Amniotic epithelial cell (primary cell): Measurements from ENCODE around the gene USP17L17.
"Not testable (repeated sequence)": the region's sequence is repeated elsewhere in the genome, so short reads cannot be mapped to it uniquely, and the experiment has no call there.

Experiments
- DNase-seq: peaks from one replicate; pipeline ENCODE4 v3.0.0-alpha.2; 2010; ENCODE audit warnings: low read depth

The USP17L17 gene, protein sequence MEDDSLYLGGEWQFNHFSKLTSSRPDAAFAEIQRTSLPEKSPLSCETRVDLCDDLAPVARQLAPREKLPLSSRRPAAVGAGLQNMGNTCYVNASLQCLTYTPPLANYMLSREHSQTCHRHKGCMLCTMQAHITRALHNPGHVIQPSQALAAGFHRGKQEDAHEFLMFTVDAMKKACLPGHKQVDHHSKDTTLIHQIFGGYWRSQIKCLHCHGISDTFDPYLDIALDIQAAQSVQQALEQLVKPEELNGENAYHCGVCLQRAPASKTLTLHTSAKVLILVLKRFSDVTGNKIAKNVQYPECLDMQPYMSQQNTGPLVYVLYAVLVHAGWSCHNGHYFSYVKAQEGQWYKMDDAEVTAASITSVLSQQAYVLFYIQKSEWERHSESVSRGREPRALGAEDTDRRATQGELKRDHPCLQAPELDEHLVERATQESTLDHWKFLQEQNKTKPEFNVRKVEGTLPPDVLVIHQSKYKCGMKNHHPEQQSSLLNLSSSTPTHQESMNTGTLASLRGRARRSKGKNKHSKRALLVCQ

DNA sequence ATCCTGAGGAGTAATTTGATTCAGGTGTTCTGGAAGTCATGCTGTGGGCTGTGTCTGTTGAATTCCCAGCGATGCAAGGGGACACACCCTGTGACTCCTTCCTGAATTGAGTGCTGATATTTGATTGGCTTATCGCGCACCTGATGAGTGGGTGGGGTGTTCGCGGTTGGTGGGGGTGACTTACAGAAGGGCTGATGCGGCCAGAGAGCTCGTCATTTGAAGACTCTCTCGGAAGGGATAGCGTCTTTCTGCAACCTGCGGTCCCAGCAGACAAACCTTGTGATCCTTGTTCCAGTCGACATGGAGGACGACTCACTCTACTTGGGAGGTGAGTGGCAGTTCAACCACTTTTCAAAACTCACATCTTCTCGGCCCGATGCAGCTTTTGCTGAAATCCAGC, at the start of gene USP17L17:
TSS of gene USP17L17 (plus strand) at position 301 of the 400 bp plus-strand sequence. CDS start at position 301, 0 bp downstream.
- not testable (repeated sequence) for DNase-seq

DNA sequence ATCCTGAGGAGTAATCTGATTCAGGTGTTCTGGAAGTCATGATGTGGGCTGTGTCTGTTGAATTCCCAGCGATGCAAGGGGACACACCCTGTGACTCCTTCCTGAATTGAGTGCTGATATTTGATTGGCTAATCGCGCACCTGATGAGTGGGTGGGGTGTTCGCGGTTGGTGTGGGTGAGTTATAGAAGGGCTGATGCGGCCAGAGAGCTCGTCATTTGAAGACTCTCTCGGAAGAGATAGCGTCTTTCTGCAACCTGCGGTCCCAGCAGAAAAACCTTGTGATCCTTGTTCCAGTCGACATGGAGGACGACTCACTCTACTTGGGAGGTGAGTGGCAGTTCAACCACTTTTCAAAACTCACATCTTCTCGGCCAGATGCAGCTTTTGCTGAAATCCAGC, 33.3 kb upstream of the USP17L17 start, which contains the start of gene USP17L10:
TSS of gene USP17L10 (plus strand) at position 301 of the 400 bp plus-strand sequence. CDS start at position 301, 0 bp downstream.
- not testable (repeated sequence) for DNase-seq

DNA sequence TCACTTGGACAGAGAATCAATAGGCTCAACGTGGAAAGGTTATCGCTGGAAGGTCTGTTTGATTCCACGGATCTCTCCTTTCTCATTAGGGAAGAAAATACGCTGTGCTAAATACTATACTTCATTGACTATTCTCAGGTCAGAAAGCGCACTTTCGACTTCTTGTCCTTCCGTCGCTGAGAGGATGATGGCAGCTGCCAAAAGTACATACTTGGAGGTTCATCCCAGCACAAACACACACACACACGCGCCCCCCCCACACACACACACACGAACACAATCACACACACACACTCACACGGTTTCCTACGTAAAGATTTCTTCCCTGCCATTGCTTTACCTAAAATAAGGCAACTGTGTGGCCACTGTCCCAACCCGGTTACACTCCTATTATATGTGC, 29.0 kb upstream of the USP17L17 start:
- DNase-seq, result not testable (repeated sequence)

DNA sequence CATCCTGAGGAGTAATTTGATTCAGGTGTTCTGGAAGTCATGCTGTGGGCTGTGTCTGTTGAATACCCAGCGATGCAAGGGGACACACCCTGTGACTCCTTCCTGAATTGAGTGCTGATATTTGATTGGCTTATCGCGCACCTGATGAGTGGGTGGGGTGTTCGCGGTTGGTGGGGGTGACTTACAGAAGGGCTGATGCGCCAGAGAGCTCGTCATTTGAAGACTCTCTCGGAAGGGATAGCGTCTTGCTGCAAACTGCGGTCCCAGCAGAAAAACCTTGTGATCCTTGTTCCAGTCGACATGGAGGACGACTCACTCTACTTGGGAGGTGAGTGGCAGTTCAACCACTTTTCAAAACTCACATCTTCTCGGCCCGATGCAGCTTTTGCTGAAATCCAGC, 28.6 kb upstream of the USP17L17 start, which contains the start of gene USP17L11:
TSS of gene USP17L11 (plus strand) at position 301 of the 400 bp plus-strand sequence. CDS start at position 301, 0 bp downstream.
- DNase-seq, result not testable (repeated sequence)

DNA sequence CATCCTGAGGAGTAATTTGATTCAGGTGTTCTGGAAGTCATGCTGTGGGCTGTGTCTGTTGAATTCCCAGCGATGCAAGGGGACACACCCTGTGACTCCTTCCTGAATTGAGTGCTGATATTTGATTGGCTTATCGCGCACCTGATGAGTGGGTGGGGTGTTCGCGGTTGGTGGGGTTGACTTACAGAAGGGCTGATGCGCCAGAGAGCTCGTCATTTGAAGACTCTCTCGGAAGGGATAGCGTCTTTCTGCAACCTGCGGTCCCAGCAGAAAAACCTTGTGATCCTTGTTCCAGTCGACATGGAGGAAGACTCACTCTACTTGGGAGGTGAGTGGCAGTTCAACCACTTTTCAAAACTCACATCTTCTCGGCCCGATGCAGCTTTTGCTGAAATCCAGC, 23.8 kb upstream of the USP17L17 start, which contains the start of gene USP17L12:
TSS of gene USP17L12 (plus strand) at position 301 of the 400 bp plus-strand sequence. CDS start at position 301, 0 bp downstream.
- not testable (repeated sequence) for DNase-seq

DNA sequence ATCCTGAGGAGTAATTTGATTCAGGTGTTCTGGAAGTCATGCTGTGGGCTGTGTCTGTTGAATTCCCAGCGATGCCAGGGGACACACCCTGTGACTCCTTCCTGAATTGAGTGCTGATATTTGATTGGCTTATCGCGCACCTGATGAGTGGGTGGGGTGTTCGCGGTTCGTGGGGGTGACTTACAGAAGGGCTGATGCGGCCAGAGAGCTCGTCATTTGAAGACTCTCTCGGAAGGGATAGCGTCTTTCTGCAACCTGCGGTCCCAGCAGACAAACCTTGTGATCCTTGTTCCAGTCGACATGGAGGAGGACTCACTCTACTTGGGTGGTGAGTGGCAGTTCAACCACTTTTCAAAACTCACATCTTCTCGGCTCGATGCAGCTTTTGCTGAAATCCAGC, 19.1 kb upstream of the USP17L17 start, which contains the start of gene USP17L13:
TSS of gene USP17L13 (plus strand) at position 301 of the 400 bp plus-strand sequence. CDS start at position 301, 0 bp downstream.
- not testable (repeated sequence) for DNase-seq

DNA sequence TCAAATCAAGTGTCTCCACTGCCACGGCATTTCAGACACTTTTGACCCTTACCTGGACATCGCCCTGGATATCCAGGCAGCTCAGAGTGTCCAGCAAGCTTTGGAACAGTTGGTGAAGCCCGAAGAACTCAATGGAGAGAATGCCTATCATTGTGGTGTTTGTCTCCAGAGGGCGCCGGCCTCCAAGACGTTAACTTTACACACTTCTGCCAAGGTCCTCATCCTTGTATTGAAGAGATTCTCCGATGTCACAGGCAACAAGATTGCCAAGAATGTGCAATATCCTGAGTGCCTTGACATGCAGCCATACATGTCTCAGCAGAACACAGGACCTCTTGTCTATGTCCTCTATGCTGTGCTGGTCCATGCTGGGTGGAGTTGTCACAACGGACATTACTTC, 13.4 kb upstream of the USP17L17 start:
- not testable (repeated sequence) for DNase-seq

DNA sequence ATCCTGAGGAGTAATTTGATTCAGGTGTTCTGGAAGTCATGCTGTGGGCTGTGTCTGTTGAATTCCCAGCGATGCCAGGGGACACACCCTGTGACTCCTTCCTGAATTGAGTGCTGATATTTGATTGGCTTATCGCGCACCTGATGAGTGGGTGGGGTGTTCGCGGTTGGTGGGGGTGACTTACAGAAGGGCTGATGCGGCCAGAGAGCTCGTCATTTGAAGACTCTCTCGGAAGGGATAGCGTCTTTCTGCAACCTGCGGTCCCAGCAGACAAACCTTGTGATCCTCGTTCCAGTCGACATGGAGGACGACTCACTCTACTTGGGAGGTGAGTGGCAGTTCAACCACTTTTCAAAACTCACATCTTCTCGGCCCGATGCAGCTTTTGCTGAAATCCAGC, 9.6 kb upstream of the USP17L17 start, which contains the start of gene USP17L15:
TSS of gene USP17L15 (plus strand) at position 301 of the 400 bp plus-strand sequence. CDS start at position 301, 0 bp downstream.
- DNase-seq, result not testable (repeated sequence)

DNA sequence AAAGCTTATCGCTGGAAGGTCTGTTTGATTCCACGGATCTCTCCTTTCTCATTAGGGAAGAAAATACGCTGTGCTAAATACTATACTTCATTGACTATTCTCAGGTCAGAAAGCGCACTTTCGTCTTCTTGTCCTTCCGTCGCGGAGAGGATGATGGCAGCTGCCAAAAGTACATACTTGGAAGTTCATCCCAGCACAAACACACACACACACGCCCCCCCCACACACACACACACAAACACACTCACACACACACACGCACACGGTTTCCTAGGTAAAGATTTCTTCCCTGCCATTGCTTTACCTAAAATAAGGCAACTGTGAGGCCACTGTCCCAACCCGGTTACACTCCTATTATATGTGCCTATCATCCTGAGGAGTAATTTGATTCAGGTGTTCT, 5.2 kb upstream of the USP17L17 start:
- DNase-seq, result not testable (repeated sequence)

DNA sequence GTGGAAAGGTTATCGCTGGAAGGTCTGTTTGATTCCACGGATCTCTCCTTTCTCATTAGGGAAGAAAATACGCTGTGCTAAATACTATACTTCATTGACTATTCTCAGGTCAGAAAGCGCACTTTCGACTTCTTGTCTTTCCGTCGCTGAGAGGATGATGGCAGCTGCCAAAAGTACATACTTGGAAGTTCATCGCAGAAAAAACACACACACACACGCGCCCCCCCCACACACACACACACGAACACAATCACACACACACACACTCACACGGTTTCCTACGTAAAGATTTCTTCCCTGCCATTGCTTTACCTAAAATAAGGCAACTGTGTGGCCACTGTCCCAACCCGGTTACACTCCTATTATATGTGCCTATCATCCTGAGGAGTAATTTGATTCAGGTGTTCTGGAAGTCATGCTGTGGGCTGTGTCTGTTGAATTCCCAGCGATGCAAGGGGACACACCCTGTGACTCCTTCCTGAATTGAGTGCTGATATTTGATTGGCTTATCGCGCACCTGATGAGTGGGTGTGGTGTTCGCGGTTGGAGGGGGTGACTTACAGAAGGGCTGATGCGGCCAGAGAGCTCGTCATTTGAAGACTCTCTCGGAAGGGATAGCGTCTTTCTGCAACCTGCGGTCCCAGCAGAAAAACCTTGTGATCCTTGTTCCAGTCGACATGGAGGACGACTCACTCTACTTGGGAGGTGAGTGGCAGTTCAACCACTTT, 4.4 kb downstream of the USP17L17 start, which contains the start of gene USP17L18:
TSS of gene USP17L18 (plus strand) at position 678 of the 728 bp plus-strand sequence. CDS start at position 678, 0 bp downstream.
- peak; percentile 0 for DNase-seq

DNA sequence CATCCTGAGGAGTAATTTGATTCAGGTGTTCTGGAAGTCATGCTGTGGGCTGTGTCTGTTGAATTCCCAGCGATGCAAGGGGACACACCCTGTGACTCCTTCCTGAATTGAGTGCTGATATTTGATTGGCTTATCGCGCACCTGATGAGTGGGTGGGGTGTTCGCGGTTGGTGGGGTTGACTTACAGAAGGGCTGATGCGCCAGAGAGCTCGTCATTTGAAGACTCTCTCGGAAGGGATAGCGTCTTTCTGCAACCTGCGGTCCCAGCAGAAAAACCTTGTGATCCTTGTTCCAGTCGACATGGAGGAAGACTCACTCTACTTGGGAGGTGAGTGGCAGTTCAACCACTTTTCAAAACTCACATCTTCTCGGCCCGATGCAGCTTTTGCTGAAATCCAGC, 9.4 kb downstream of the USP17L17 start, which contains the start of gene USP17L19:
TSS of gene USP17L19 (plus strand) at position 301 of the 400 bp plus-strand sequence. CDS start at position 301, 0 bp downstream.
- DNase-seq, result not testable (repeated sequence)

DNA sequence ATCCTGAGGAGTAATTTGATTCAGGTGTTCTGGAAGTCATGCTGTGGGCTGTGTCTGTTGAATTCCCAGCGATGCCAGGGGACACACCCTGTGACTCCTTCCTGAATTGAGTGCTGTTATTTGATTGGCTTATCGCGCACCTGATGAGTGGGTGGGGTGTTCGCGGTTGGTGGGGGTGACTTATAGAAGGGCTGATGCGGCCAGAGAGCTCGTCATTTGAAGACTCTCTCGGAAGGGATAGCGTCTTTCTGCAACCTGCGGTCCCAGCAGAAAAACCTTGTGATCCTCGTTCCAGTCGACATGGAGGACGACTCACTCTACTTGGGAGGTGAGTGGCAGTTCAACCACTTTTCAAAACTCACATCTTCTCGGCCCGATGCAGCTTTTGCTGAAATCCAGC, 14.1 kb downstream of the USP17L17 start, which contains the start of gene USP17L20:
TSS of gene USP17L20 (plus strand) at position 301 of the 400 bp plus-strand sequence. CDS start at position 301, 0 bp downstream.
- not testable (repeated sequence) for DNase-seq

DNA sequence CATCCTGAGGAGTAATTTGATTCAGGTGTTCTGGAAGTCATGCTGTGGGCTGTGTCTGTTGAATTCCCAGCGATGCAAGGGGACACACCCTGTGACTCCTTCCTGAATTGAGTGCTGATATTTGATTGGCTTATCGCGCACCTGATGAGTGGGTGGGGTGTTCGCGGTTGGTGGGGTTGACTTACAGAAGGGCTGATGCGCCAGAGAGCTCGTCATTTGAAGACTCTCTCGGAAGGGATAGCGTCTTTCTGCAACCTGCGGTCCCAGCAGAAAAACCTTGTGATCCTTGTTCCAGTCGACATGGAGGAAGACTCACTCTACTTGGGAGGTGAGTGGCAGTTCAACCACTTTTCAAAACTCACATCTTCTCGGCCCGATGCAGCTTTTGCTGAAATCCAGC, 18.9 kb downstream of the USP17L17 start, which contains the start of gene USP17L21:
TSS of gene USP17L21 (plus strand) at position 301 of the 400 bp plus-strand sequence. CDS start at position 301, 0 bp downstream.
- not testable (repeated sequence) for DNase-seq

DNA sequence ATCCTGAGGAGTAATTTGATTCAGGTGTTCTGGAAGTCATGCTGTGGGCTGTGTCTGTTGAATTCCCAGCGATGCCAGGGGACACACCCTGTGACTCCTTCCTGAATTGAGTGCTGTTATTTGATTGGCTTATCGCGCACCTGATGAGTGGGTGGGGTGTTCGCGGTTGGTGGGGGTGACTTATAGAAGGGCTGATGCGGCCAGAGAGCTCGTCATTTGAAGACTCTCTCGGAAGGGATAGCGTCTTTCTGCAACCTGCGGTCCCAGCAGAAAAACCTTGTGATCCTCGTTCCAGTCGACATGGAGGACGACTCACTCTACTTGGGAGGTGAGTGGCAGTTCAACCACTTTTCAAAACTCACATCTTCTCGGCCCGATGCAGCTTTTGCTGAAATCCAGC, 23.6 kb downstream of the USP17L17 start, which contains the start of gene USP17L22:
TSS of gene USP17L22 (plus strand) at position 301 of the 400 bp plus-strand sequence. CDS start at position 301, 0 bp downstream.
- DNase-seq, result not testable (repeated sequence)

DNA sequence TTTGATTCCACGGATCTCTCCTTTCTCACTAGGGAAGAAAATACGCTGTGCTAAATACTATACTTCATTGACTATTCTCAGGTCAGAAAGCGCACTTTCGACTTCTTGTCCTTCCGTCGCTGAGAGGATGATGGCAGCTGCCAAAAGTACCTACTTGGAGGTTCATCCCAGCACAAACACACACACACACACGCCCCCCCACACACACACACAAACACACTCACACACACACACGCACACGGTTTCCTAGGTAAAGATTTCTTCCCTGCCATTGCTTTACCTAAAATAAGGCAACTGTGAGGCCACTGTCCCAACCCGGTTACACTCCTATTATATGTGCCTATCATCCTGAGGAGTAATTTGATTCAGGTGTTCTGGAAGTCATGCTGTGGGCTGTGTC, 28.0 kb downstream of the USP17L17 start:
- not testable (repeated sequence) for DNase-seq
